Measurements from ENCODE around the gene ODAPH.
A peak's percentile ranks its signal among the peaks of the same experiment; 100 is the strongest.

ODAPH gene

DNA sequence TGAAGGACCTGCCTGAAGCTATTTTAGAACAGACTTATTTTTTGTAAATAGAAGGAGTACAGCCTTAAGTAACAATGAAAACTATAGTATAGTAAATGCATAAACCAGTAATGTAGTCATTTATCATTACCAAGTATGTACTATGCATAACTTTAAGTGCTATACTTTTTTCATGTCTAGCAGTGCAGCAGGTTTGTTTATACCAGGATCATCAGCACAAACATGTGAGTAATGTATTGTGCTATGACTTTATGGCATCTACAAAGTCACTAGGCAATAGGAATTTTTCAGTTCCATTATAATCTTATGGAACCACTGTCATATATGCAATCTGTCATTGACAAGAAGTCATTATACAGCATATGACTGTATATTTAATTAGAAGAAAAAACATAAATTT is 3.4 kb upstream of the ODAPH start:
- Histone ChIP-seq H3F3A (ENCODE audit: control insufficient read depth, insufficient read depth) (no peaks in the 10 kb centered on the region), H3K4me1 (ENCODE audit: control insufficient read depth, low read length) (peaks cover 9% of the 10 kb centered on the region), H3K36me3 (ENCODE audit: control insufficient read depth, low read length) (no peaks in the 10 kb centered on the region), H3K9me3 (ENCODE audit: control insufficient read depth, insufficient read depth, low read length) (no peaks in the 10 kb centered on the region), H4K20me1 (ENCODE audit: control insufficient read depth, insufficient read depth, low read depth, low read length) (no peaks in the 10 kb centered on the region), H3K27ac (ENCODE audit: low read depth, low read length) (no peak overlapping the region), H3K79me2 (ENCODE audit: control insufficient read depth, low read length) (no peaks in the 10 kb centered on the region), H3K4me2 (ENCODE audit: low read length) (no peak overlapping the region), H3K27me3 (ENCODE audit: control insufficient read depth, low read length) (peaks cover 12% of the 10 kb centered on the region), H3K9me2 (replicated peaks; ENCODE audit: control insufficient read depth, low read length) (no peaks in the 10 kb centered on the region), H3K4me3 (ENCODE audit: low read length) (no peak overlapping the region)
- TF ChIP-seq, protein P1, sequence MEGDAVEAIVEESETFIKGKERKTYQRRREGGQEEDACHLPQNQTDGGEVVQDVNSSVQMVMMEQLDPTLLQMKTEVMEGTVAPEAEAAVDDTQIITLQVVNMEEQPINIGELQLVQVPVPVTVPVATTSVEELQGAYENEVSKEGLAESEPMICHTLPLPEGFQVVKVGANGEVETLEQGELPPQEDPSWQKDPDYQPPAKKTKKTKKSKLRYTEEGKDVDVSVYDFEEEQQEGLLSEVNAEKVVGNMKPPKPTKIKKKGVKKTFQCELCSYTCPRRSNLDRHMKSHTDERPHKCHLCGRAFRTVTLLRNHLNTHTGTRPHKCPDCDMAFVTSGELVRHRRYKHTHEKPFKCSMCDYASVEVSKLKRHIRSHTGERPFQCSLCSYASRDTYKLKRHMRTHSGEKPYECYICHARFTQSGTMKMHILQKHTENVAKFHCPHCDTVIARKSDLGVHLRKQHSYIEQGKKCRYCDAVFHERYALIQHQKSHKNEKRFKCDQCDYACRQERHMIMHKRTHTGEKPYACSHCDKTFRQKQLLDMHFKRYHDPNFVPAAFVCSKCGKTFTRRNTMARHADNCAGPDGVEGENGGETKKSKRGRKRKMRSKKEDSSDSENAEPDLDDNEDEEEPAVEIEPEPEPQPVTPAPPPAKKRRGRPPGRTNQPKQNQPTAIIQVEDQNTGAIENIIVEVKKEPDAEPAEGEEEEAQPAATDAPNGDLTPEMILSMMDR (IDR thresholded peaks at IDR 0.05; ENCODE audit: low read depth, low read length, poor library complexity, severe bottlenecking): no peak
- no peak for TF ChIP-seq EZH2phosphoT487 (IDR thresholded peaks at IDR 0.05; ENCODE audit: borderline replicate concordance, low read length)

DNA sequence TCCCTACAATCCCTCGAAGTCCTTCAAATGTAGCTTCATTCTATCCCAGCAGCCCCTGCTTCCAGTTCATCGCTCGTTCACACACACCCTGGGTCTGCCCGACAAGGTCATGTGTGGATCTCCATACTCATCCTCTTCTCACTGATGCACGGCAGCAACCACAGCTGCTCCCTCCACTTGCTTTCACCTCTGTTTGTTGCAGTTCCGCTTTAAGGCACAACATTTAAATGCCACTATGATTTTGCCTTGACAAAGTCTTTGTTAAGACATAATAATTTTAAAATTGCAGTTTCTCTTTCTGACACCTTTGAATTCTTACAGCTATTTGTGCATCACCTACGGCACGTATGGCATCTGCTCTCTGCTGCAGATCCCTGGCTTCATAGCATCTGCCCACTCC is 1.8 kb downstream of the ODAPH start:
- Histone ChIP-seq H3K4me2 (ENCODE audit: low read length) (peak overlapping the region; percentile 1; the same call in 1 of the 2 replicates), H3K4me3 (ENCODE audit: low read length) (no peak overlapping the region), H3K9me3 (ENCODE audit: control insufficient read depth, insufficient read depth, low read length) (no peaks in the 10 kb centered on the region), H3K36me3 (ENCODE audit: control insufficient read depth, low read length) (no peaks in the 10 kb centered on the region), H3K9me2 (replicated peaks; ENCODE audit: control insufficient read depth, low read length) (no peaks in the 10 kb centered on the region), H3F3A (ENCODE audit: control insufficient read depth, insufficient read depth) (no peaks in the 10 kb centered on the region), H3K79me2 (ENCODE audit: control insufficient read depth, low read length) (no peaks in the 10 kb centered on the region), H4K20me1 (ENCODE audit: control insufficient read depth, insufficient read depth, low read depth, low read length) (no peaks in the 10 kb centered on the region), H3K27ac (ENCODE audit: low read depth, low read length) (no peak overlapping the region), H3K27me3 (ENCODE audit: control insufficient read depth, low read length) (peaks cover 22% of the 10 kb centered on the region), H3K4me1 (ENCODE audit: control insufficient read depth, low read length) (peaks cover 16% of the 10 kb centered on the region)
- no peak for TF ChIP-seq EZH2phosphoT487 (IDR thresholded peaks at IDR 0.05; ENCODE audit: borderline replicate concordance, low read length)
- TF ChIP-seq, protein P1 (IDR thresholded peaks at IDR 0.05; ENCODE audit: low read depth, low read length, poor library complexity, severe bottlenecking): no peak

DNA sequence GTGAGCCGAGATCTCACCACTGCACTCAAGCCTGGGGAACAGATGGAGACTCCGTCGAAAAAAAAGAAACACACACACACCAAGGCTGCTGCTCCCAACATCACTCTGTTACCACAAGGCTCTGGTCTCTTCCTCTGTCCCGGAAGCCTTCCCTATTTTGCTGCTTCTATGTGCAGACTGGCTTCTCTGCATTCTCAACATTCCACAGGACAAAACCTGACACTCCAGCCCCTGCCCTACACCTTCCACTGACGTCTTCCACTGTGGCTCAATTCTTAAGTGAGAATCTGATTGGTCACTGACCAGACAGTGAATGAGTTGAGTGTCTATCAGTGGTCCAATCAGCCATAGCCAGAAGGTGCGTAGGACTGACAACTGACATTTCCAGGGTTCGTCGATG is 5.9 kb downstream of the ODAPH start:
- Histone ChIP-seq H3K36me3 (ENCODE audit: control insufficient read depth, low read length) (no peaks in the 10 kb centered on the region), H3F3A (ENCODE audit: control insufficient read depth, insufficient read depth) (no peaks in the 10 kb centered on the region), H3K4me1 (ENCODE audit: control insufficient read depth, low read length) (peaks cover 7% of the 10 kb centered on the region), H3K79me2 (ENCODE audit: control insufficient read depth, low read length) (no peaks in the 10 kb centered on the region), H3K4me3 (ENCODE audit: low read length) (no peak overlapping the region), H3K9me2 (replicated peaks; ENCODE audit: control insufficient read depth, low read length) (no peaks in the 10 kb centered on the region), H3K9me3 (ENCODE audit: control insufficient read depth, insufficient read depth, low read length) (no peaks in the 10 kb centered on the region), H3K27me3 (ENCODE audit: control insufficient read depth, low read length) (peaks cover 10% of the 10 kb centered on the region), H3K27ac (ENCODE audit: low read depth, low read length) (no peak overlapping the region), H3K4me2 (ENCODE audit: low read length) (no peak overlapping the region), H4K20me1 (ENCODE audit: control insufficient read depth, insufficient read depth, low read depth, low read length) (no peaks in the 10 kb centered on the region)
- TF ChIP-seq, protein P1 (IDR thresholded peaks at IDR 0.05; ENCODE audit: low read depth, low read length, poor library complexity, severe bottlenecking): no peak
- no peak for TF ChIP-seq EZH2phosphoT487 (IDR thresholded peaks at IDR 0.05; ENCODE audit: borderline replicate concordance, low read length)

All from DOHH2 (cell line).